GM18502 (cell line): Measurements from ENCODE around the gene GPR22.

Experiments used
- ATAC-seq: cut with Tn5 transposase; IDR thresholded peaks from one replicate; pipeline ENCODE4 v1.9.1; 2021; ENCODE audit warnings: mild to moderate bottlenecking; ENCODE audit not compliant: unreplicated experiment, poor library complexity

The GPR22 gene

DNA sequence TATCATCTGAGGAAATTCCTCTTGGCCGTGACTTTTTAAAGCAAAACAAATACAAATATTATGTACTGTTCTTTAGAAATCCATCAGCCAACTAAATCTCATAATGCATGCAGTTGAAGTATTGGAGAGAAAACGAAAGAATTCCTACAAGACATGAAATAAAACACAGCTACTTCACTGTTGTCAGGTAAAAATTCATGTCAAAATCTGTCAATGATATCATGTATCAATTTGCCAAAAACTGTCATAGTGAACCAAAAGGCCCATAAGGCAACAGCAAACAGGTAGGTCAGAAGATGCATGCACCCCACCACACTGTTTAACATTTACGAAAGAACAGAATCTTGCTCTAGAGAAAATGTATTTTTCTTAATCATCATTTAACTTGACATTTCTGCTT is 2.3 kb downstream of the GPR22 start:
- no peak for ATAC-seq

DNA sequence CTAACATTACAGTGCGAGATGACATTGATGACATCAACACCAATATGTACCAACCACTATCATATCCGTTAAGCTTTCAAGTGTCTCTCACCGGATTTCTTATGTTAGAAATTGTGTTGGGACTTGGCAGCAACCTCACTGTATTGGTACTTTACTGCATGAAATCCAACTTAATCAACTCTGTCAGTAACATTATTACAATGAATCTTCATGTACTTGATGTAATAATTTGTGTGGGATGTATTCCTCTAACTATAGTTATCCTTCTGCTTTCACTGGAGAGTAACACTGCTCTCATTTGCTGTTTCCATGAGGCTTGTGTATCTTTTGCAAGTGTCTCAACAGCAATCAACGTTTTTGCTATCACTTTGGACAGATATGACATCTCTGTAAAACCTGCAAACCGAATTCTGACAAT is 4.3 kb downstream of the GPR22 start:
- no peak for ATAC-seq

DNA sequence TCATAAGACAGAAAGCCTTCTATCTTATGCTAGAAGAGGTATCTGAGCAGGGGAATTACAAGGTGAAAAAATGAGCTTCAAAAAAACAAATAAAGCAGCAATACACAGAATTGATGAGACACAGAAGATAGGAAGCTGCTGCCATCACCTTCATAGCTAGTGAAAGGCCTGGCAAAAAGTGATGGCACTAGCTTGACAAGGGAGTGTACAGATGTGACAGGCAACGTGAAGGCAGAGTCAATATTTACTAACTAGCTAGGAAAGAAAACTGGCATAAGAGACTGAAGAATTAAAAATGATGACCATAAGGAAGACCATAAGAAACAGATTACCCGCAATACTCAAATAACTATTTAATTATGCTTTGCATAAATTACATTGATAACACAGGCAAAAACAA is 9.4 kb downstream of the GPR22 start:
- ATAC-seq = no peak

DNA sequence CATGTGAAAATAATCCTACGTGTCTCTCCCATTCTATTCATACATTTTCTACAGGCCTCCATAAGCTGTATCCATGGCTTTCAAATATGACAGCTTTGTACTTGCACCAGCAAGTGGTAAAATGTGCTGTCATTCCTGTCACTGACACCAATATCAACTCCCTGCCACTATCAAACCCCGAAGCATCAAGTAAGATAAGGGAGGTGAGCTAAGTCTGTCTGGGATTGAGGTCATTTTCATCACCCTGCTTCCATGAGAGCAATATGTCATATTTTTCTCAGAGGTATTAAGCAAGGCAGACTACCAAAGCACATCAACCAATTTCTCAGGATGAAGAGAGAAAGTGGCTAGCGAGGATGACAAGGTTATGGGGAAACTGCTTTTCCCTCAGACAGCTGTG is 11.1 kb downstream of the GPR22 start:
- no peak for ATAC-seq

DNA sequence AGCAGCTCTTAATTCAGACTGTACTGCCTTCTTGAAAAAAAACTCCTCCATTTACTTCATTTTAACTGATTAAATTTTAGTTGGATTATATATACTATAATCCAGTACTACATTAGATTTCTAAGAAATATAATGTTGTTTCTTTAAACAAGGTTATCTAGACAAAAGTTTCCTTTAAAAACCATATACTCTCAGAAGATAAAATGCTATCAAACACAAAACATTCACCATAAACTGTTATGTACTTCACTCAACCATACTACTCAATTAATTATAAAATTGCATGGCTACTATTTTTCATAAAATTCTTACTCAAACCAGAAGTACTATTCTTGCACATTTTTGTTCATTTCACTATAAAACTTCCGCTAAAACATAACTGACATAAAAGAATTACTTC is 12.7 kb downstream of the GPR22 start:
- no peak for ATAC-seq

DNA sequence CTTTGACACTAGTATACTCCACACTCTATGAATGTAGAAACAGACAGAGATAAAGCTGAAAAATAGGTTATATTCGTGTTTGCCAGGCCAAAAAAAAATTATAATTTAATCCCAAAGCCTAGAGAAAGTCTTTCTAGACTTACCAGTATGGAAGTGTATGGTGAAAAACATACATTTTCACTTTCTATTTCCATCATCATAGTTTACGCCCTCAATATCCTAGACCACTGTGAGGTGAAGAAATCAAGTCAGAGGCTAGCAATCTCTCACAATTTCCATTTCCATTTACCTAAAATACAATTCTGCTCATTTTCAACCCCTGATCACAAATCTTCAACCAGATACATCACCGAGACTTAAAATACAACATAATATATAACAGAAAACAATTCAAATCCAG is 16.2 kb downstream of the GPR22 start:
- no peak for ATAC-seq

DNA sequence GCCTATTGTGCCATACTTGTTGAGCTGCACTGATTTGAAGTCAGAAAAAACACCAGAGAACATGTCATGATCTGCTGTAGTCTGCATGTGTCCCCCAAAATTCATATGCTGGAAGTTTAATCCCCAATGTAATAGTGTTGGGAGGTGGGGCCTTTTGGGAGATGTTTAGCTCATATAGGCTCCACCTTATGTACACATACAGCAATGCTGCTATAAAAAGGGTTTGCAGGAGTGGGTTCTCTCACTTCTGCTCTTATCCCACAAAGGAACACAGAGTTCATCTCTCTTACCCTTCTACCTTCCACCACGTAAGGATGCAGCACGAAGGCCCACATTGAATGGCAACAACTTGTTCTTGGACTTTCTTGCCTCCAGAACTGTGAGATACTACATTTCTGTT is 23.0 kb downstream of the GPR22 start:
- ATAC-seq = no peak

DNA sequence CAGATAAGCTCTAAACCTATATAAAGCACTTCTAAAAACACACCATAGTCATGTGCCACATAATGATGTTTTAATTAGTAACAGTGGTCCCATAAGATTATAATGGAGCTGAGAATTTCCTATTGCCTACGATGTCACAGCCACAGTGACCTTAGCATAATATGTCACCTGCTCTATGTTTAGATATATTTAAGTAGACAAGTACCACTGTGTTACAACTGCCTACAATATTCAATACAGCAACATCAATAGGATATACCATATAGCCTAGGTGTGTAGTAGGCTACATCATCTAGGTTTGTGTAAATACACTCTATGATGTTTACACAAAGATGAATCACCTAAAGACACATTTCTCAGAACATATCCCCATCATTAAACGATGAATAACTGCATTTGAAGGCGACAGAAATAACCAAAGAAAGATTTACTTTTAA is 24.5 kb downstream of the GPR22 start:
- no peak for ATAC-seq

DNA sequence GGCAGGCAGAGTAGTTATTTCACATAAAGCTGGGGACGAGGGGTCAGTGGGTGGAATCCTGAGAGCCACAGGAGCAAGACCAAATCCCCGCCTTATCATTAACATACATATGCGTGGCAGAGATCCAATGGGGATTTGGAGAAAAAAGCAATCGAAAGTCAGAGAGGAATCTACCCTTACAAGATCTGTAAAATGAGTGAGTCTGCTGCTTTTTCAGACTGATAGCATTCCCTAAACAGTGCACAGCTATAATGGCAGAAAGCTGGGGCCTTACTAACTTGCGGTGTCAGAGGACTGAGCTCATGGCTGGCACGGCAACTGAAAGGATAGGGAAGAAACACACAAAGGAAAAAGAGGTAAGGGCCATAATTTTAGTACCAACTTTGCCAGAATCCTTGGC is 25.0 kb downstream of the GPR22 start:
- ATAC-seq = no peak

DNA sequence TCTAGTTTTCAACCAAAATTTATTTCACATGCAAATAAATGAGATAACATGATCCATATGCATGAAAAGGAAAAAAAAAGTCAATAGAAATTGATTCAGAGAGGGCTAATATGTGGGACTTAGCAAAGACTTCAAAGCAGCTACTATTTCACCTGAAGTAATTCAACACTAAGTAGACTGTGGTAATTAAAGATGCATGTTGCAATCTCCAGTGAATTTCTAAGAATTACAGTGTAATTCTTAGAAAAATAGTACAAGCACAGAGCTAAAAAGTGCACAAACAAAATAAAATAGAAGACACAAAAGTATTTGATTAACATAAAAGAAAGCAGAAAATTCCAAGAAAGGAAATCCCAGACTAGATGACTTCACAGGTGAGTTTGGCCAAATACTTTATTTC is 25.7 kb downstream of the GPR22 start:
- ATAC-seq = no peak

DNA sequence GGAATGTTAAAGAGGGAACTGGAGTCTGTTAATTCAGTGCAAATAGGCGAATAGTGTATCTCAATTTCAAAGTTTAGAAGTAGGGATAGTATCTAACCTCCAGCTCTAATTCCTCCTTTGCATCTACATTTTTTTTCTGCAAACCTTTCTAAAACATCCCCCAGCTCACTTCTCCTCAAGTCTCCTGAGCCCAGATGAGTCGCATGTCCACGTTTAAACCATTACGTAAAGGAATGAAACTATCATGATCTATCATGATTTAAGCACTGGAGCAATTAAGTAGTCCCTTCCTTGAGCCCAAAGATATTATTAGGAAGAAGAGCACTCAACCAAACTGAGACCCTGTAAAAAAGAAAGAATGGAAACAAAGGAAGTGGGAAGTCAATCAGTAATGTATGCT is 29.9 kb downstream of the GPR22 start:
- ATAC-seq = no peak

DNA sequence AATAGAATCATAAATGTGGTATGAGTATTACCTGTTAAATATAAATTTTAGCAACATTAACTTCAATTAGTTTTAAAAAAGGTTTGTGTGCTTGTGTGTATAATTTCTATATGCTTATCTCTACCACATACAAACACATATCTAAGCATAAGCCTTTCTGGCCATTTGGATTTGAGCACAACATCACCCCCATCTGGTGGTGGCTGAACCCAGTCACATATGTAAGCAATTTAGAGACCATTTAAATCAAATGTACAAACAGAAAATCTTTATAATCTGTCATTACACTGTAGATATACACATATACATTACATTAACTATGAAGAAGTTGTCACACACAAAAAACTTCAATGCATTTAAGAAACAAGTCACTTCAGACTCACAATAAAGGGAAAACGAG is 31.7 kb downstream of the GPR22 start:
- ATAC-seq = no peak

DNA sequence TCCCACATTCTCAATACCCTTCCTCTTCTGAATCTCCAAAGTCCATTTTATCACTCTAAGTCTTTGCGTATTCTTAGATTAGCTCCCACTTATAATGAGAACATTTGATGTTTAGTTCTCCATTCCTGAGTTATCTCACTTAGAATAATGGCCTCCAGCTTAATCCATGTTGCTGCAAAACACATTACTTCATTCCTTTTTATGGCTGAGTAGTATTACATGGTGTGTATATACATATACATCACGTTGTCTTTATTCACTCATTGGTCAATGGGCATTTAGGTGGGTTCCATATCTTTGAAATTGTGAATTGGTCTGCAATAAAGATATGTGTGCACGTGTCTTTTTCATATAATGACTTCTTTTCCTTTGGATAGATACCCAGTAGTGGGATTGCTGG is 32.3 kb downstream of the GPR22 start:
- ATAC-seq = no peak

DNA sequence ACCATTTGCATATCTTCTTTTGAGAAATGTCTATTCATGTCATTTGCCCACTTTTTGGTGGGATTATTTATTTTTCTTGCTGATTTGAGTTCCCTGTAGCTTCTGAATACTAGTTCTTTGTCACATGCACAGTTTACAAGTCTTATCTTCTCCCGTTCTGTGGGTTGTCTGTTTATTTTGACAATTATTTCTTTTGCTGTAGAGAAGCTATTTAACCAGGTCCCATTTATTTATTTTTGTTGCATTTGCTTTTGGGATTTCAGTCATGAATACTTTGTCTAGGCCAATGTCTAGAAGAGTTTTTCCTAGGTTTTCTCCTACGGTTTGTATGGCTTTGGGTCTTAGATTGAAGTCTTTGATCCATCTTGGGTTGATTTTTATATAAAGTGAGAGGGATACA is 32.9 kb downstream of the GPR22 start:
- ATAC-seq = no peak

DNA sequence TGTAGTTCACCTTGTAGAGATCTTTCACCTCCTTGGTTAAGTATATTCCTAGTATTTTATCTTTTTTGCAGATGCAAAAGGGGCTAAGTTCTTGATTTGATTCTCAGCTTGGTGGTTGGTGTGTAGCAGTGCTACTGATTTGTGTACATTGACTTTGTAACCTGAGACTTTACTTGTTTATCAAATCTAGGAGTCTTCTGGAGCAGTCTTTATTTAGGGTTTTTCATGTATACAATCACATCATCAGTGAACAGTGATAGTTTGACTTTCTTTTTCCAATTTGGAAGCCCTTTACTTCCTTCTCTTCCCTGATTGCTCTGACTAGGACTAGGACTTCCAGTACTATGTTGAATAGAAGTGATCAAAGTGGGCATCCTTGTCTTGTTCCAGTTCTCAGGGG is 33.8 kb downstream of the GPR22 start:
- ATAC-seq = no peak

DNA sequence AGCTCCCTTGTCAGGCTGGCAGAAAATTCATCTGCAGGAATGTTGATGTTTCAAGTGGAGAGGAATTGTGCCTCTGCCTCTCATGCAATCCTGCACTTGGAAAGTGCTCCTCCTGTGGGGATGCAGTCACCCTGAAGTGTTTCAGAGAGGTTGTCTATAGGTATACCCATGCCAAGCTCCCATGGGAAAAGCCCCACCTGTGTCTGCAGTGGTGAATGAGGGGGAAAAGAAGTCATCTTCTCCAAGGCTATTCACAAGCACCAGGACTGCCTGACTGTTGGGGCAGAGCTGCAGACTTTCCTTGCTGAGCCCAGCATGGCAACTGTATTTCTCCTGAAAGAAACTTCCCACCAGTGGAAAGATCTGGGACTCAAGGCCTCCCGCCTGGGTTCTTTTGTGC is 35.5 kb downstream of the GPR22 start:
- no peak for ATAC-seq

DNA sequence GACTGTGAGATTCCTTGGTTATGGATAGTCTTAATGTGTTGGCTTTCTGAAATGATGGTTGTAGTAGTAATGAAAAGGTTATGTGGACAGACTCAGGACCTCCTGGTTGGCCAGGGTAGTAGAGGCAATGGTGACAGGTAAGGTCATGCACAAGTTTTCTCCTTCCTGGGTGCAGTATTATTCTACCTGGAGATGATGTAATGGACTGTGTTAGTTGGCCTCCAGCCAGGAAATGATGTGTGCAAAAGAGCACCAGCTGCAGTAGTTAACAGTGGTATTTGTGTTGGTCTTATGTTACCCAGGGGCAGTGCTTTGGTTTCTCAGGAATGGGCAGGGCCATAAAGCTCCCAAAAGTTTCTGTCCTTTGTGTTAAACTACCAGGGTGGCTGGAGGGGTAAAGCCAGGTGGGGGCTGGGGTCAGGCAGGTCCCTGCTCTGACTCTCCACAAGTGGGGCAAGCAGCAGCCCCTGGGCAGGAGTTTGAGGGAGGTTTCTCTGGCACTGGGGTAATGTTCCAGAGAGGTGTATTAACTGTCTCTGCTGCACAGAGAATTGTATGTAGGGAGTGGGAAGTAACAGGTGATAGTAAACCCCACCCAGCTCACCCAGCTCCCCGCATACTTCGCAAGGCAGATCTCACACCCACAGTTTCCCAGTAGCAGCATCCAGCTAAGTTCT is 36.3 kb downstream of the GPR22 start:
- no peak for ATAC-seq

DNA sequence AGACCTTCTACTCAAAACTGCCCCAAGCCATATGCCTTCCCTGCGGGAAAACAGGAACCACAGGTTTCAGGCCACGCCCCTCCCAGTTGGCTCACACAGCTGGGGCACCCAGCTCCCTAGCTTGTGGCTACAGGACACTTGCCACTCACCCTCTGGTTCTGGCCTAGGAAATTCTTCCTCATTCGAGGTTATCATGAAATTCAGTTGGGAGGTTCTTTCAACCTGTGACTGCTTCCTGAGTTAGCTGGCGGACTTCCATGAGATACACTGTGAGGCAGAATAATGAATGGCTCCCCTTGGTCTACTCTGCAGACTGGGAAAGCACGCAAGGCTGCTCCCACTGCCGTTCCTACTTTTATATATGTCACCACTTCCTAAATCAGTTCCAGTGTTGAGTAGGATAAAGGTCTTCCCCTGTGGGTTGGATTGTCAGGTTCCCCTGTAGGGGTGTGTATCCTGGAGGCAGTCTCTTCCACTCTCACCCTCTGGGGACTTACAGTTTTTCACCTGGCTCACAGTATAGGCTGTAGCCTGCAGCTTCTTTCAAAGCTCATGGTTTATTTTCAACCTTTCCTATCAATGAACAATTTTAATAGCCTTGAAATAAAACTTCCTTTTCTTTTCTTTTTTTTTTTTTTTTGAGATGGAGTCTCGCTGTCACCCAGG is 37.0 kb downstream of the GPR22 start:
- ATAC-seq = no peak
